ENCODE data around the gene PTPN18. TPM values are rescaled to one million over a fixed set of nuclear protein-coding genes. Genes with fewer than 3 reads are reported as not detected.
A peak's percentile ranks its signal among the peaks of the same experiment; 100 is the strongest.

PTPN18 gene
- polyA plus RNA-seq, 2 of the 4 experiments (the other 2 are of a cell fraction): 19.6 to 20.4 TPM

DNA sequence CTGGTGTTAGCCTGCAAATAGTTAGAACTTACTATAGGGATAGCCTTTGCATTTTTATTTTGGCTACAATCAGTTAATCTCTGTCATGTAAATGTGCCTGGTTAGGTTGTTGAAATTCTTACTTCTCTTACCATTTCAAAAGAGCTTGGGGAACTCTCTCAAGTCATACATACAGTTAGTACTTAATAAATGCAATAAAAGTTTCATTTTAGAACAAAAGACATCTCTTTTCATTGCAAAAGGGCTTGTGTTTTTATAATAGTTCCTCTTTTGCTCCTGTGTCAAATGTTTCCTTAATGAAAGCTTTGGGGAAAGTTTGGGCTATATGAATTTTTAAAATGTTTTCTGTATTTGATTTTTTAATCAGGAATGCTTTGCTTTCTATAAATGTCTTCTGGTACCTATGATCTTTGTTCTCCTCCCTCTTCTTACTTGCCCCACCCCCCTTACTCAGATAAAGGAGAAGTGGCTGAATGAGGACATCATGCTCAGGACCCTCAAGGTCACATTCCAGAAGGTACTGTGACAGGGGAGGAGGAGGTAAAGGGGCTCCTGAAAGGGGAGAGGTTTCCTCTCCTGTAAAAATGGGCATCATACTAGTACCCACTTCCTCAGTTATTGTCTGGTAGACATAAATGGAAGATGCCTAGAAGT is 13.6 kb downstream of the PTPN18 start:
- Histone ChIP-seq H3K27ac (no peak overlapping the region), H3K4me1 (peaks cover 17% of the 10 kb centered on the region), H3K9me3 (no peaks in the 10 kb centered on the region), H3K4me2 (no peak overlapping the region), H3K4me3 (no peak overlapping the region)
- TF ChIP-seq GATA3 (IDR thresholded peaks at IDR 0.05; ENCODE audit: borderline replicate concordance): no peak
- no peak for TF ChIP-seq FOSL2 (IDR thresholded peaks at IDR 0.05)
- TF ChIP-seq FOSL2 (CRISPR knock-in tag; IDR thresholded peaks at IDR 0.05): no peak
- TF ChIP-seq CBX2 (IDR thresholded peaks at IDR 0.05; ENCODE audit: borderline replicate concordance, low read depth): no peak
- no peak for TF ChIP-seq BHLHE40 (IDR thresholded peaks at IDR 0.05; ENCODE audit: low read depth, low read length)
- no peak for TF ChIP-seq RARB (CRISPR knock-in tag; IDR thresholded peaks at IDR 0.05)
- TF ChIP-seq JUN (IDR thresholded peaks at IDR 0.05): no peak
- no peak for TF ChIP-seq KDM5A (IDR thresholded peaks at IDR 0.05)
- no peak for TF ChIP-seq CHD4 (IDR thresholded peaks at IDR 0.05; ENCODE audit: borderline replicate concordance)
- TF ChIP-seq RFX5 (IDR thresholded peaks at IDR 0.05): no peak
- TF ChIP-seq KDM1A (IDR thresholded peaks at IDR 0.05; ENCODE audit: low read depth): no peak
- ATAC-seq (no peak), FAIRE-seq (no peak), DNase-seq (ENCODE audit: low read depth in 1 of 2, low spot score in 1 of 2) (no peak)
- ChIA-PET CTCF (interaction anchor here (1.0 to 2.8 kb wide), 2 partner anchors 13 to 15 kb away, joined by 3 to 12 read pairs; partner anchors contain the start of gene PTPN18), POLR2A (interaction anchor here (0.6 kb wide), 1 partner anchor 27 kb away, joined by 3 read pairs; the partner anchor contains the start of gene IMP4)

DNA sequence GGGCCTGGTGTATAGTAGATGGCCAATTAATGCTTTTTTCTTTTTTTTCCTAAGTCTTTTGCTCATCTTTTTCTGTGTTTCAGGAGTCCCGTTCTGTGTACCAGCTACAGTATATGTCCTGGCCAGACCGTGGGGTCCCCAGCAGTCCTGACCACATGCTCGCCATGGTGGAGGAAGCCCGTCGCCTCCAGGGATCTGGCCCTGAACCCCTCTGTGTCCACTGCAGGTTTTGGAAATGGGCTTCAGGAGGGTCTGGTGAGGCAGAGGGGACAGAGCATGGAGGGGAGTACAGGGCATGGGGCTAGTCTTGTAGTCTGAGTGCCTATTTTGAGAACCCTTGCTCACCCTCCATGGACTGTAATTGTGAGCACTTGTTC is 14.1 kb downstream of the PTPN18 start:
- H3K4me1 ChIP-seq: peaks cover 22% of the 10 kb centered on the region
- ChIA-PET CTCF (interaction anchor here (2.8 kb wide), 1 partner anchor 14 kb away, joined by 12 read pairs; the partner anchor contains the start of gene PTPN18), POLR2A (no interaction called here)
- no peak overlapping the region for H3K4me3 ChIP-seq
- WGBS (ENCODE audit: missing lambda C conversion rate): 91% methylated on average over 5 of the region's 5 CpGs
- H3K4me2 ChIP-seq: no peak overlapping the region
- ATAC-seq (no peak), DNase-seq (ENCODE audit: low read depth in 1 of 2, low spot score in 1 of 2) (no peak), FAIRE-seq (no peak)
- TF ChIP-seq CEBPB (IDR thresholded peaks at IDR 0.05) (no peak), HDAC2 (IDR thresholded peaks at IDR 0.05) (no peak), RAD21 (conservative IDR thresholded peaks at IDR 0.05 in 1 of 2, IDR thresholded peaks at IDR 0.05 in 1 of 2) (no peak)
- H3K9me3 ChIP-seq: no peaks in the 10 kb centered on the region
- no peak overlapping the region for H3K27ac ChIP-seq

DNA sequence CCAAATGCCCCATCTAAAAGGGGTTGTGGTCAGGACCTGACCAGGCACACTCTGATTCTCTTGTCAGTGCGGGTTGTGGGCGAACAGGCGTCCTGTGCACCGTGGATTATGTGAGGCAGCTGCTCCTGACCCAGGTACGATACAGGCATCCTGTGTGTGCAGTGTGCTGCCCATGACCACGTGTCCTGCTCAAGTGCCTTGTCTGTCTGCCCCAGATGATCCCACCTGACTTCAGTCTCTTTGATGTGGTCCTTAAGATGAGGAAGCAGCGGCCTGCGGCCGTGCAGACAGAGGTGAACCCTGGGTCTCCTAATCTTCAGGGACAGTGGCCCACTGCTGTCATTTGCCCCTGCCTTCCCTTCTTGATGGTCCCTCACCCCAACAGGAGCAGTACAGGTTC is 14.6 kb downstream of the PTPN18 start:
- Histone ChIP-seq H3K4me1 (peaks cover 24% of the 10 kb centered on the region), H3K4me3 (no peak overlapping the region), H3K4me2 (no peak overlapping the region), H3K9me3 (no peaks in the 10 kb centered on the region), H3K27ac (peak overlapping the region in 1 of 2 experiments; percentile 97; a peak in 2 of 6 replicates)
- POLR2A ChIA-PET: no interaction called here
- FAIRE-seq (no peak), ATAC-seq (no peak), DNase-seq (ENCODE audit: low read depth in 1 of 2, low spot score in 1 of 2) (no peak)
- CTCF ChIA-PET: interaction anchor here (2.8 kb wide), 1 partner anchor 14 kb away, joined by 12 read pairs; the partner anchor contains the start of gene PTPN18
- TF ChIP-seq, protein P1, sequence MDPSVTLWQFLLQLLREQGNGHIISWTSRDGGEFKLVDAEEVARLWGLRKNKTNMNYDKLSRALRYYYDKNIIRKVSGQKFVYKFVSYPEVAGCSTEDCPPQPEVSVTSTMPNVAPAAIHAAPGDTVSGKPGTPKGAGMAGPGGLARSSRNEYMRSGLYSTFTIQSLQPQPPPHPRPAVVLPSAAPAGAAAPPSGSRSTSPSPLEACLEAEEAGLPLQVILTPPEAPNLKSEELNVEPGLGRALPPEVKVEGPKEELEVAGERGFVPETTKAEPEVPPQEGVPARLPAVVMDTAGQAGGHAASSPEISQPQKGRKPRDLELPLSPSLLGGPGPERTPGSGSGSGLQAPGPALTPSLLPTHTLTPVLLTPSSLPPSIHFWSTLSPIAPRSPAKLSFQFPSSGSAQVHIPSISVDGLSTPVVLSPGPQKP (IDR thresholded peaks at IDR 0.05; ENCODE audit: low read depth, low read length): no peak
- no peak for TF ChIP-seq NR3C1 (IDR thresholded peaks at IDR 0.05)
- TF ChIP-seq RAD21 (conservative IDR thresholded peaks at IDR 0.05 in 1 of 2, IDR thresholded peaks at IDR 0.05 in 1 of 2): no peak
- TF ChIP-seq NPAS2 (CRISPR knock-in tag; IDR thresholded peaks at IDR 0.05; ENCODE audit: borderline replicate concordance): no peak
- TF ChIP-seq ZNF302 (CRISPR knock-in tag; IDR thresholded peaks at IDR 0.05): no peak
- 94% methylated on average over 7 of the region's 9 CpGs for WGBS (ENCODE audit: missing lambda C conversion rate)

DNA sequence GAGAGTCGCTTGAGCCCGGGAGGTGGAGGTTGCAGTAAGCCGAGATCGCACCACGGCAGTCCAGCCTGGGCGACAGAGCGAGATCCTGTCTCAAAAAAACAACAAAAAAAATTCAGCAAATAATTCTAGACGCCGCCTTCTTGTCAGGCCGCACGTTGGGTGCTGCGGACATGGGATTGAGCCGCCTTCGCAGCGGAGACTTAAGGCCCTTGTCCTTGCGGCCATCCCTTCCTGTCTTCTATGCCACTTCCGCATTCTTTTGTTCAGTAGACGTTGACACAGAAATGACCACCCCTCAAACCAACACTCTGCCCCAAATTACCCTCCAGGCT is 15.8 kb downstream of the PTPN18 start:
- peak; percentile 37 to 69 for DNase-seq (ENCODE audit: low read depth in 1 of 2, low spot score in 1 of 2)
- Histone ChIP-seq H3K4me3 (peak overlapping the region; percentile 72), H3K9me3 (no peaks in the 10 kb centered on the region), H3K4me1 (peaks cover 24% of the 10 kb centered on the region), H3K4me2 (peak overlapping the region; percentile 85), H3K27ac (peak overlapping the region; percentile 97 to 98)
- peak; percentile 52 to 57 for ATAC-seq
- CTCF ChIA-PET: interaction anchor here (1.2 kb wide), 1 partner anchor 9 kb away, joined by 4 read pairs; no protein-coding TSS in a partner anchor
- FAIRE-seq: no peak
- POLR2A ChIA-PET: no interaction called here
- WGBS (ENCODE audit: missing lambda C conversion rate): 35% methylated on average over 18 of the region's 18 CpGs
- TF ChIP-seq MYC (IDR thresholded peaks at IDR 0.05; ENCODE audit: borderline replicate concordance, low read length) (no peak), HDAC2 (IDR thresholded peaks at IDR 0.05) (no peak), ZNF302 (CRISPR knock-in tag; IDR thresholded peaks at IDR 0.05) (no peak), EP300 (IDR thresholded peaks at IDR 0.05) (no peak), HOXB13 (CRISPR knock-in tag; IDR thresholded peaks at IDR 0.05; ENCODE audit: low read depth) (no peak), CEBPB (IDR thresholded peaks at IDR 0.05) (no peak), RNF2 (IDR thresholded peaks at IDR 0.05; ENCODE audit: borderline replicate concordance, low read depth) (no peak), CBX8 (IDR thresholded peaks at IDR 0.05) (no peak), FOSL2 (IDR thresholded peaks at IDR 0.05) (no peak), FOSL2 (CRISPR knock-in tag; IDR thresholded peaks at IDR 0.05) (no peak), PHF8 (IDR thresholded peaks at IDR 0.05; ENCODE audit: borderline replicate concordance, low read depth) (no peak), POLR2A (IDR thresholded peaks at IDR 0.05; ENCODE audit: low read length) (no peak), MAZ (IDR thresholded peaks at IDR 0.05; ENCODE audit: borderline replicate concordance, low read depth, low read length) (no peak)
- TF ChIP-seq, protein P2, sequence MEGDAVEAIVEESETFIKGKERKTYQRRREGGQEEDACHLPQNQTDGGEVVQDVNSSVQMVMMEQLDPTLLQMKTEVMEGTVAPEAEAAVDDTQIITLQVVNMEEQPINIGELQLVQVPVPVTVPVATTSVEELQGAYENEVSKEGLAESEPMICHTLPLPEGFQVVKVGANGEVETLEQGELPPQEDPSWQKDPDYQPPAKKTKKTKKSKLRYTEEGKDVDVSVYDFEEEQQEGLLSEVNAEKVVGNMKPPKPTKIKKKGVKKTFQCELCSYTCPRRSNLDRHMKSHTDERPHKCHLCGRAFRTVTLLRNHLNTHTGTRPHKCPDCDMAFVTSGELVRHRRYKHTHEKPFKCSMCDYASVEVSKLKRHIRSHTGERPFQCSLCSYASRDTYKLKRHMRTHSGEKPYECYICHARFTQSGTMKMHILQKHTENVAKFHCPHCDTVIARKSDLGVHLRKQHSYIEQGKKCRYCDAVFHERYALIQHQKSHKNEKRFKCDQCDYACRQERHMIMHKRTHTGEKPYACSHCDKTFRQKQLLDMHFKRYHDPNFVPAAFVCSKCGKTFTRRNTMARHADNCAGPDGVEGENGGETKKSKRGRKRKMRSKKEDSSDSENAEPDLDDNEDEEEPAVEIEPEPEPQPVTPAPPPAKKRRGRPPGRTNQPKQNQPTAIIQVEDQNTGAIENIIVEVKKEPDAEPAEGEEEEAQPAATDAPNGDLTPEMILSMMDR (IDR thresholded peaks at IDR 0.05): no peak
- TF ChIP-seq, protein P3, sequence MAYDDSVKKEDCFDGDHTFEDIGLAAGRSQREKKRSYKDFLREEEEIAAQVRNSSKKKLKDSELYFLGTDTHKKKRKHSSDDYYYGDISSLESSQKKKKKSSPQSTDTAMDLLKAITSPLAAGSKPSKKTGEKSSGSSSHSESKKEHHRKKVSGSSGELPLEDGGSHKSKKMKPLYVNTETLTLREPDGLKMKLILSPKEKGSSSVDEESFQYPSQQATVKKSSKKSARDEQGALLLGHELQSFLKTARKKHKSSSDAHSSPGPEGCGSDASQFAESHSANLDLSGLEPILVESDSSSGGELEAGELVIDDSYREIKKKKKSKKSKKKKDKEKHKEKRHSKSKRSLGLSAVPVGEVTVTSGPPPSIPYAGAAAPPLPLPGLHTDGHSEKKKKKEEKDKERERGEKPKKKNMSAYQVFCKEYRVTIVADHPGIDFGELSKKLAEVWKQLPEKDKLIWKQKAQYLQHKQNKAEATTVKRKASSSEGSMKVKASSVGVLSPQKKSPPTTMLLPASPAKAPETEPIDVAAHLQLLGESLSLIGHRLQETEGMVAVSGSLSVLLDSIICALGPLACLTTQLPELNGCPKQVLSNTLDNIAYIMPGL (CRISPR knock-in tag; IDR thresholded peaks at IDR 0.05; ENCODE audit: borderline replicate concordance): no peak

All from A549 (cell line).